ENCODE data around the gene TPRKB. TPM values are rescaled to one million over a fixed set of nuclear protein-coding genes. Genes with fewer than 3 reads are reported as not detected.
A peak's percentile ranks its signal among the peaks of the same experiment; 100 is the strongest.

TPRKB gene
- total RNA-seq, 1 donor from 2014 or later = 33.3 TPM

GRCh38 chr2:73749314-73749713 lies 12.2 kb upstream of the TPRKB start:
- DNase-seq (ENCODE audit: low spot score) = no peak
- peaks cover 32% of the 10 kb centered on the region for H3K36me3 Mint-ChIP-seq (ENCODE audit: low read depth, unreplicated experiment)
- peaks cover 39% of the 10 kb centered on the region for H3K4me1 Mint-ChIP-seq (ENCODE audit: unreplicated experiment)
- no peaks in the 10 kb centered on the region for H3K9me3 Mint-ChIP-seq (ENCODE audit: unreplicated experiment)
- TF ChIP-seq, protein P1, sequence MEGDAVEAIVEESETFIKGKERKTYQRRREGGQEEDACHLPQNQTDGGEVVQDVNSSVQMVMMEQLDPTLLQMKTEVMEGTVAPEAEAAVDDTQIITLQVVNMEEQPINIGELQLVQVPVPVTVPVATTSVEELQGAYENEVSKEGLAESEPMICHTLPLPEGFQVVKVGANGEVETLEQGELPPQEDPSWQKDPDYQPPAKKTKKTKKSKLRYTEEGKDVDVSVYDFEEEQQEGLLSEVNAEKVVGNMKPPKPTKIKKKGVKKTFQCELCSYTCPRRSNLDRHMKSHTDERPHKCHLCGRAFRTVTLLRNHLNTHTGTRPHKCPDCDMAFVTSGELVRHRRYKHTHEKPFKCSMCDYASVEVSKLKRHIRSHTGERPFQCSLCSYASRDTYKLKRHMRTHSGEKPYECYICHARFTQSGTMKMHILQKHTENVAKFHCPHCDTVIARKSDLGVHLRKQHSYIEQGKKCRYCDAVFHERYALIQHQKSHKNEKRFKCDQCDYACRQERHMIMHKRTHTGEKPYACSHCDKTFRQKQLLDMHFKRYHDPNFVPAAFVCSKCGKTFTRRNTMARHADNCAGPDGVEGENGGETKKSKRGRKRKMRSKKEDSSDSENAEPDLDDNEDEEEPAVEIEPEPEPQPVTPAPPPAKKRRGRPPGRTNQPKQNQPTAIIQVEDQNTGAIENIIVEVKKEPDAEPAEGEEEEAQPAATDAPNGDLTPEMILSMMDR (IDR thresholded peaks at IDR 0.05; ENCODE audit: unreplicated experiment) = no peak
- peaks cover 7% of the 10 kb centered on the region for H3K27me3 Mint-ChIP-seq (ENCODE audit: unreplicated experiment)
- no peak overlapping the region for H3K27ac Mint-ChIP-seq (ENCODE audit: unreplicated experiment)
- no peak overlapping the region for H3K4me3 Mint-ChIP-seq (ENCODE audit: unreplicated experiment)

DNA sequence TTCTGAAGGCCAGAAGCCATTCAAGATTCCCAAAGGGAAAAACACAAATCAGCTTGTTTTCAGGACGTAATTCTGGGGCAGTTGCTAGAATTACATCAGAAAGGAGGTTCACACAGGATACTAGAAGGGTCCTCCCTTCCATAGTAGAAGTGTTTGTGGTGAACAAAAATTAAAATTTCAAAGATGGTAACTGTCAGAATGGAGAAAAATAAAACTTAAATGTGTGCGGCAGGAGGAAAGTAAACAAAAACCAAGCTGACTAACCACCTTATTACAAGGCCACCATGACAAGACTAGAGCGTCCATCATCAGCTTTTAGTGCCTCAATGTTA lies 9.7 kb upstream of the TPRKB start:
- Mint-ChIP-seq H3K9me3 (ENCODE audit: unreplicated experiment) (no peaks in the 10 kb centered on the region), H3K27me3 (ENCODE audit: unreplicated experiment) (peaks cover 3% of the 10 kb centered on the region), H3K27ac (ENCODE audit: unreplicated experiment) (peak overlapping the region; percentile 97), H3K4me1 (ENCODE audit: unreplicated experiment) (peaks cover 29% of the 10 kb centered on the region), H3K36me3 (ENCODE audit: low read depth, unreplicated experiment) (peaks cover 35% of the 10 kb centered on the region), H3K4me3 (ENCODE audit: unreplicated experiment) (peak overlapping the region; percentile 32)
- TF ChIP-seq, protein P1 (IDR thresholded peaks at IDR 0.05; ENCODE audit: unreplicated experiment) = no peak
- DNase-seq (ENCODE audit: low spot score) = no peak

DNA sequence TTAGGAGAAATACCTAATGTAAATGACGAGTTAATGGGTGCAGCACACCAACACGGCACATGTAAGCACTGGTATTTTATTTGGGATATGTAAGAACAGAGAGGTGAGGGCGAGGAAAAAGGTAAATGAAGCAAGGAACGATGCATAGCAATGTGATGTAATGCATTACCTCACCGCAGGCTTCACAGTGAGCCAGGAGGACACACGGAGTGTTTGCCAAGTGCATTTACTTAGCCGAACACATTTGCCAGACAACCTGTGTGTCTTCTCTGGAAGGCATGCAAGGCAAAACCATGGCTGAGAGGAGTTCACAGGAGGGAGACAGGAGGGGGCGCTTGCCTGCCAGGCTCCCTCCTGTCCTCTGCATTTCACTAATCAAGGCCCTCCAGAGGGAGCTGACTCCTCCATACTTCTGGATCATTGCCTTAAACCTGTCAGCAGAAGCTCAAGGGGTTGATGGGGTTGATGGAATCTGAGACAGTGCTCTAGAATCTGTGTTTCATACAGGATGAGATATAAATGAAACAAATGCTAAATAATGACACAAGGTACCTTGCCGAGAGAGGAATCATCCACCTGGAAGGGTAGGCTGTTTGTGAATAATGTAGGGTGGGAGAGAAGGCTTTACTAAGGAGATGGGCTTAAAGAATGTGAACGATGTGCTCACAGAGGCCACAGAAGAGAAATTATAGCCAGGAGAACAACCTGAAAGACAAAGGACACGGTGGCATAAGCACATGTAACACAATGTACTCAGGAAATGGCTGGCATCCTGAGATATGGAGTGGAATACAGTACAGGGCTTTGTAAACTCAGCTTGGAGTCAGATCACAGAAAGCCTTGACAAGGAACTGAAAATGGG lies 9.1 kb upstream of the TPRKB start:
- TF ChIP-seq, protein P1 (IDR thresholded peaks at IDR 0.05; ENCODE audit: unreplicated experiment) = no peak
- DNase-seq (ENCODE audit: low spot score) = peak; percentile 22
- H3K4me1 Mint-ChIP-seq (ENCODE audit: unreplicated experiment) = peaks cover 27% of the 10 kb centered on the region
- peak overlapping the region; percentile 97 for H3K27ac Mint-ChIP-seq (ENCODE audit: unreplicated experiment)
- H3K36me3 Mint-ChIP-seq (ENCODE audit: low read depth, unreplicated experiment) = peaks cover 38% of the 10 kb centered on the region
- peak overlapping the region; percentile 52 for H3K4me3 Mint-ChIP-seq (ENCODE audit: unreplicated experiment)
- no peaks in the 10 kb centered on the region for H3K9me3 Mint-ChIP-seq (ENCODE audit: unreplicated experiment)
- peaks cover 2% of the 10 kb centered on the region for H3K27me3 Mint-ChIP-seq (ENCODE audit: unreplicated experiment)

DNA sequence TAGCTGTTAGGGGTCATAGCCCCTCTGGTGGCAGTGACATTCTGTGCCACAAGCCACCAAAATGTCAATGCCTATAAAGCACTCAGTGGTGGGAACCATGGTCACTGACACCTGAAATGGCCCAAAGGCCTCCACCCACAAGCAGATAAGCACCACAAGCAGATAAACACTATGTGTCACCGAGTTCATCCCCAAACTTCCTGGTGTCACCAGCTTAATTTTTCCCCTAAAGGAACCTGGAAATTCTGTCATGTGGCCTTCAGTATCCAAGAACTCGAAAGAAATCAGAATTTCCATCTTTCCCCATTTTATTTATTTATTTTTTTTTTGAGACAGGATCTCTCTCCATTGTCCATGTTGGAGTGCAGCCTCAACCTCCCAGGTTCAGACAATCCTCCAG lies 3.6 kb upstream of the TPRKB start:
- Mint-ChIP-seq H3K27ac (ENCODE audit: unreplicated experiment) (no peak overlapping the region), H3K36me3 (ENCODE audit: low read depth, unreplicated experiment) (peaks cover 40% of the 10 kb centered on the region), H3K4me1 (ENCODE audit: unreplicated experiment) (peaks cover 12% of the 10 kb centered on the region), H3K27me3 (ENCODE audit: unreplicated experiment) (peaks cover 7% of the 10 kb centered on the region), H3K9me3 (ENCODE audit: unreplicated experiment) (no peaks in the 10 kb centered on the region), H3K4me3 (ENCODE audit: unreplicated experiment) (no peak overlapping the region)
- TF ChIP-seq, protein P1 (IDR thresholded peaks at IDR 0.05; ENCODE audit: unreplicated experiment) = no peak
- DNase-seq (ENCODE audit: low spot score) = no peak

GRCh38 chr2:73739101-73739500 lies 2.0 kb upstream of the TPRKB start:
- TF ChIP-seq, protein P1 (IDR thresholded peaks at IDR 0.05; ENCODE audit: unreplicated experiment) = no peak
- Mint-ChIP-seq H3K27me3 (ENCODE audit: unreplicated experiment) (peaks cover 7% of the 10 kb centered on the region), H3K4me3 (ENCODE audit: unreplicated experiment) (no peak overlapping the region), H3K9me3 (ENCODE audit: unreplicated experiment) (no peaks in the 10 kb centered on the region), H3K36me3 (ENCODE audit: low read depth, unreplicated experiment) (peaks cover 35% of the 10 kb centered on the region), H3K4me1 (ENCODE audit: unreplicated experiment) (peaks cover 10% of the 10 kb centered on the region), H3K27ac (ENCODE audit: unreplicated experiment) (no peak overlapping the region)
- no peak for DNase-seq (ENCODE audit: low spot score)
